GM21390 (cell line): Measurements from ENCODE around the gene TTC13.

Experiments
- ATAC-seq: cut with Tn5 transposase; IDR thresholded peaks from one replicate; pipeline ENCODE4 v1.9.1; 2021; ENCODE audit not compliant: unreplicated experiment

The TTC13 gene

DNA sequence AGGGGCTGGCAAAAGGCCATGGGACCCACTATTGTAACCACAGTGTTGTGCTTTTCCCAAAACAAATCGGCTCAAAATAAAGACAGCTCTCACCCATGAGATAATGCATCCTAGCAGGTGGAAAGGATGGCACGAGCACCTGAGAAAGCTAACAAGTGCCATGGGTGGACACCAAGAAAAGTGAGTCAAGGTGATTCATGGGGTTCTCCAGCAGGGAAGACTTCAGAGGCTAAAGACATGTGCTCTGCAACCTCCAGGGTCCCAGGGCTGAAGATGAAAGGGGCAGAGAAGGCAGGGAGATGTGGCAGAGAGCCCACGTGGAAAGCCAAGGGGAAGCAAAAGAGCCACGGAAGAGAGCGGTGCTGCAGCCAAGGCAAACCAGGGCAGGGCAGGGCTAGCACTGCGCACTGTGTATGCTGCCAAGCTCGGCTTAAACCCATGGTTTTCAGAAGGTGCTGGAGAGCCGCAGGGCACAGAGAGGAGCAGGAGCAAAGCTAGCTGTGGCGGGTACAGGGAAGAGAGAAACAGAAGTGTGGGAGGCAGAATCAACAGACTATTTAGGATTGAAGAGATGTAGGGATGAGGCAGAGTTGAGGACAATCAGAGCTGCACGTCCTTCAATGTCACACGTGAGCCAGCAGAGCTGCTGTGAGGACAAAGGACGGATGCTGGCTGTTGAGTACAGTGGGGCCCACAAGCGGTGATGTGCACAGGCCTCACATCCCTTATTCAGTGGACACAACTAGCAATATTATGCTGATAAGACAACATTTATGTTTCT, 68.5 kb downstream of the TTC13 start:
- ATAC-seq = no peak

DNA sequence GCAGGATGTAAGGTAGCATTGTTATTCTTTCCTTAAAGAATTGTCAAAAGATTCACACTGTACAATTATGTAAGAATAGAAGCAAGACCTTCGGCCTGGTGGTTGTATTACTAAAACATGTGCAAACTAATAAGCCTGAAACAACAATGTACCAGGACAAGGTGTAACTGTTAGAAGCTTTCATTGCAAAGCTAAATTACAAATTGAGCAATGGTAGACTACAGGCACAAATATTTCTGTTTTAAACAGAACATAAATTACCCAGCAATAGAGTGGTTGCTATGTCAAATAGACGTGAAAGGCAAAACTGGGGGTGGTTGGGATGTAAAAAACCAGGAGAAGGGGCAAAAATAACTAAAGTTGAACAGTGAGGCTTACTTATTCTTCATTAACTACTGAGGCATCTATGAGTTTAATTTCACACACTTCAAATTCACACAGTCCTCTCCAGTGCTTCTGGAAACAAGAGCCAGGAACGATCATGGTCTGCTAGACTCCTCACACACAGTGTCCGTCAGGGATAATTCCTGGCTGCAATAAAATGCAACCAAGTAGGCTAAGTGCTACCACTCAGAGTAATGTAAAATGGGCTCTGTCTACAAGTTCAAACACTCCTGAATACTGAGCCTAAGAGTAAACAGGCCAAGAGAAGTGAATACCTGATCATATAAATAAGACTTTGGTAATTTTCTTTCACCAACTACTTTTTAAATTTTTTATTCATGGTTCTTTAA, 71.0 kb downstream of the TTC13 start:
- no peak for ATAC-seq

DNA sequence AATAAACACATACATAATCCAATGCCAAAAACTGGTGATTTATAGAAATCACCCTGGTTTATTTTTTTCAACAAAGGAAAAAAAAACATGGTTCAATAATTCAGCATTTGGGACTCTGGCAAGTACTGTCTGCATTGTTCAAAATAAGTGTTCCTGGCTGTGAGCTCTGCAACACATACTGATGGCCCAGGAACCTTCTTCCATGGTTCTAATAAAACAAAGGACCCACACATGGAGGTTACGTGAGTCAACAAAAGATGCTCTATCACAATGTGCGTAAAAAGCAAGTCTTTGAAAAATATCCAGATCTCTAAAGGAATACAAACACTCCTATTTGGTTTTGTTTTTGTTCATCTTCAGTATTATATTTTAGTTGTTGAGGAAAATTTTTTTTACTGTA, 72.4 kb downstream of the TTC13 start:
- no peak for ATAC-seq

DNA sequence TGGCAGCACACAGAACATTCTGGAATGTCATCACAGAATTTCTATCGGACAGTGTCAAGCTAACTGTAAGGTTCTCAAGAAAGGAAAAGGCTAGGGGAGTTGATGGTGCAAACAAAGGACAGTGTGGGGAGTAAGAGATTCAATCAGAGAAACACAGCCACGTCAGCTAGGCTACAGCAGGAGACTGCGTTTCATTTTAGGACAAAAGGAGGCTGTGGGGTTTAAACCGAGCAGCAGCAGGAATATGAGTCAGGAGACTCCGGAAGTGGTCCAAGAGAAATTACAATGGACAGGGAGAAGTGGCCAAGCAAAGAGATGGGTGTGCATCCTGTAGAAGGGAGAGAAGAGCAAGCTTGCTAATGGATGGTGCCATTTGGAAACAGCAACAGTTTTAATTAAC, 72.9 kb downstream of the TTC13 start:
- no peak for ATAC-seq

DNA sequence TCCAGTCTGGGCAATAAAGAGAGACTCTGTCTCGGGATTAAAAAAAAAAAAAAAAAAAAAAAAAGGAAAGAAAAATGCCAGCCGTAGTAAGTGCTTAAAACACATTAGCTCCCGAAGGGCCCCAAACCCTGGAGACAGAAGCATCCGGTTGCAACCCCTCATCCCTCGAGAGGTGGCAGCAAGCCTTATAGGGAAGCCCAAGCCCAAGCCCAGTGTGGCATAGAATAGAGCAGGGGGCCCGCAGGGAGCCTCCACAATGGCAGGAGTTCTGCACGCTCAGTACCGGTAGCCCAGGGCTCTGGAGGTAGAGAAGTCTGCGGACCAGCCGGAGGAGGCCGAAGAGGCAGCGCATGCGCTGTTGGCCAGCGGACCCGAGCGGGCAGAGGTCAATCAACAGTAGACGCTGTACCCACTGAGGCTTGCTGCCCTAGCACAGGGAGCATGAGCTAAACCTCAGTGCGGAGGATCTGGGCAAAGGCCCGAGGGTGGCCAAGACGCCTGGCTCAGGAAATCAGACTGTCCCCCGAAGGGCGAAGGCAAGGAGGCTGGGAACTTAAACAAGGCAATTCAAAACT, 76.2 kb downstream of the TTC13 start:
- no peak for ATAC-seq

- ATAC-seq = no peak
Observed at GRCh38 chr1:230901671-230902070, 77.0 kb downstream of the TTC13 start.

DNA sequence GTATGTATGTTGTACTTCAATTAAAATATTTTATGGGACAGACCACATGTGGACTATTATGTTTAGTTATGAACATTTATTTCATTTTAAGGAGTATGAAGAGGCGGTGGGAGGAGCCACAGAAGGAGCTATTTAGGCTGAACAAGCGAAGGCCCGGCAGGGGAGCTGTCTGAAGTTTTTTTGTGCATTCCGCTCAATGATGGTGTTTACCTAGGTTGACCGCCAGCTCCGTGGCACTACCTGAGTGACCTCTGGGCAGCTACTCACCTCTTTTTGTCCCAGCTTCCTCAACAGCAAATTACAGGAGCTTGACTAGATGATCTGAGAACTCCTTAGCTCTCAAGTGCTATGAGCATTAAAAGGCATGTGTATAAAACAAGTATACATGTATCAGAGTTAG, 77.7 kb downstream of the TTC13 start:
- no peak for ATAC-seq

DNA sequence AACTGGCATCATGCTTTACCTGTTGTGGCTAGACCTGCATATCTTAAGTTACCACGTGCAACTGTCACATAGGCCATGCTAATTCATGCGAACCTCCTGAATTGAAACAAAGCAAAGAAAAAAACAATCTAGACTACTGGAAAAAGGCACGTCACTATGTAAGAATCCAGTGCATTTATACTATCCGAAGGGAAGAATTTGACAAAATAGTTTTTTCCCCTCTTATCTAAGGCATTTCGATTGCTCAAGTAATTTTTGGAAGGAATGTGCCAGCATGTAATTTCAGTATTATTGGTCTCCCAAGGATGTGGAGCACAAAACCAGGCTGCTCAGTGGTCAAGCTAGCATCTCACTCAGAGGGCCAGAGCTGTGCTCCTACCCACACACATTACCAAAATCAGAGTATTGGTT, 78.8 kb downstream of the TTC13 start:
- ATAC-seq = no peak

DNA sequence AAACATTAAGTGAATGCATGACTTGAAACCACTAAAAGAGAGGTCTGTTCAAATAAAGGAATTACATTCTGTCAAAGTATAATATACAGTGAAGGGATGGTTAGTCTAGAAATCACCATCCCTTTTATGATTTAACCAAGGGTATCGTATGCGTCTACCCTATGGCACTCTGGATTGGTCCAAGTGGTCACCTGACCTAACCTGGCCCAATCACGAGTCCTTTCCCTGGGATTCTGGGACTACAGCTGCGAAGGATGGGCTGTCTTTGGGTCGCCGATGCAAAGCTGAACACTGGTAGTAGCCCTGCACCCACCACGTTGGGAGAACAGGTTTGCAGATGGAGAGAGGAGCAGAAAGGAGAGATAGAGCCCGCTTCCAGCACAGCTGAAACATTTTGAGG, 79.9 kb downstream of the TTC13 start:
- no peak for ATAC-seq

- ATAC-seq = no peak
Observed at GRCh38 chr1:230898144-230898543, 80.5 kb downstream of the TTC13 start.

DNA sequence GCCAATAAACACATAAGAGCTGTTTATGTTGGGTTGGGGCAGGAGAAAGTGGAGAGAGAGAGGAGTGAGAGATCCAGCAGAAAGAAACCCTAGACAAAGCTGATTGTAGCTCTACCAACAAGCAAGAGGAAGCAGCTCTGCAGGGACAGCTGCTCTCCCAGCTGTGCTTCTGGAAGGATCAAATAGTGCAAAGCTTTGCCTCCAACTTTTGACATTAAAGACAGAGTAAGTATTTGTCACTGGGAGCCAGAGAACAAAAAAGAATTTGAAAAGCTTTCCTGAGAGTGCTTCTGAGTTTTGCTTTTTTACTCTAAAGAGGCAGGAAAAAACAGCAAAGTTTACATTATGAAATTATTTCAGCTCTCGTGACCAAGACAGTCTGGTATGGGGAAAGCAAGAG, 81.9 kb downstream of the TTC13 start:
- ATAC-seq = no peak

- no peak for ATAC-seq
Observed at GRCh38 chr1:230895452-230895851, 83.2 kb downstream of the TTC13 start.

GRCh38 chr1:230894664-230895063, 84.0 kb downstream of the TTC13 start:
- no peak for ATAC-seq

GRCh38 chr1:230894032-230894431, 84.6 kb downstream of the TTC13 start:
- no peak for ATAC-seq

DNA sequence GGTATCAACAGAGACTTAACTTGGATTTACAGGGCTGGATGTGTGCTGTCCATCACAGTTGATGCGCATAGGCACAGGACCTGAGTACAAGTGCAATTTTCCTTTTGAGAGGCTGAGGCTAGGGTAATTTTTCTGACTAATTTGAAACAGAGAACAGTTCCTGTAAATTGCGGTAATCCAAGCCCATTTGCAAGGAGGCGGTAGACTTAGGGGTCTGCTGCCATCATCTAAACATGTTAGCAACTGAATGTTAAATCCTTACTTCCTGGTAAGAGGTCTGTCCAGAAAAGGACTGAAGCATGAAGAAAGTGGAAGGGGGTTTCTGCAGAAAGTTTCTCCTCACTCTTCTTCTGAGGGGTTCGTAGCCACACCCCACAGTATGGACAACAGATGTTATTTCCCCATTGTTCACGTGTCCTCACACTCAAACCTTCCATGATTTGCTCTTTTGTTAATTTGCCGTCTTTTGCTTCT, 86.6 kb downstream of the TTC13 start:
- ATAC-seq = no peak

- no peak for ATAC-seq
Observed at GRCh38 chr1:230891413-230891812, 87.2 kb downstream of the TTC13 start.

DNA sequence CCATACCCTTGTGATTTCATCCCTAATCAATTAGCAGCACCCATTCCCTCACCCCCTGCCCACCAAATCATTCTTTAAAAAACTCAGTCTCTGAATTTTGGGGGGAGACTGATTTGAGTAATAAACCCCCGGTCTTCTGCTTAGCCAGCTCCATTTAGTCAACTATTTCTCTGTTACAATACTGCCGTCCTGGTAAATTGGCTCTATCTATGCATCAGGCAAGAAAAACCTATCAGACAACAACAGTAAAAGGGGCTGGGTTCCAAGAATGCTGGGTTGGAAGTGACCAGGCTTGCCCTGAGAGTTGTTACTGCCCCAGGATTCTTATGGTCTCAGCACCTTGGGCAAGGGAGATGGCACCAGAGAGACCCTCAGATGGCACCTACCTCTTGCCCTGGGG, 94.0 kb downstream of the TTC13 start:
- no peak for ATAC-seq

GRCh38 chr1:230883967-230884366, 94.7 kb downstream of the TTC13 start:
- ATAC-seq = no peak

DNA sequence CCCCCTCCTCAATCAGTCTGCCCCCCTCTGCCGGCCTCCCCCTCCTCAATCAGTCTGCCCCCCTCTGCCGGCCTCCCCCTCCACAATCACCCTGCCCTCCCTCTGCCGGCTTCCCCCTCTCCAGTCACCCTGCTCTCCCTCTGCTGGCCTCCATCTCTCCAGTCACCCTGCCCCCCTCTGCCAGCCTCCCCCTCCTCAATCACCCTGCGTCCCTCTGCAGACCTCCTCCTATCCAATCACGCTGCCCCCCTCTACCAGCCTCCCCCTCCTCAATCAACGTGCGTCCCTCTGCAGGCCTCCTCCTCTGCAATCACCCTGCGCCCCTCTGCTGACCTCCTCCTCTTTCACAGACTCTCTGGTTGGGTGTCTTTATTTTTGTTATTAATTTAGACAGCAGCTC, 98.9 kb downstream of the TTC13 start:
- no peak for ATAC-seq

DNA sequence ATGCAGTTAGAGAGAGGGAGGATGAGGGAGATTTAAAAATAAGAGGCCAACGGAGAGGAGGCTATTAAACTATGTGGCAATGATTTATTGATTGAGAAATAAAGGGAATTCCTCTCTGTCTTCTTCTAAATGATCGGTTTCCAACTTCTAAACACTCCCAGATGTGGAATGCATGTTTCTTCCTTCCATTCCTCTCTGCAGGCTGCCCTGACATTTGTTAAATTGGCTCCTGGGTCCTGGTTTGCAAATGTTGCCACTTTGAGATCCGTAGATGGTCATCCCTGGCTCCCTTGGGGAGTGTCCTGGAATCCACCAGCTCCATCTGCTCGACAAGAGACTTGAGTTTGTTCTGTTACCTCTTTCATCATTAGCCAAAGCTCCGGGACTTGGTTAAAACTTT, 100.1 kb downstream of the TTC13 start:
- no peak for ATAC-seq

GRCh38 chr1:230877924-230878590, 100.6 kb downstream of the TTC13 start:
- ATAC-seq = no peak
